Measurements from ENCODE around the gene PBX2. TPM values are rescaled to one million over a fixed set of nuclear protein-coding genes. Genes with fewer than 3 reads are reported as not detected.

PBX2 gene
- total and polyA plus RNA-seq, 4 donors = 1.5 to 52.5 (median 18.7) TPM

DNA sequence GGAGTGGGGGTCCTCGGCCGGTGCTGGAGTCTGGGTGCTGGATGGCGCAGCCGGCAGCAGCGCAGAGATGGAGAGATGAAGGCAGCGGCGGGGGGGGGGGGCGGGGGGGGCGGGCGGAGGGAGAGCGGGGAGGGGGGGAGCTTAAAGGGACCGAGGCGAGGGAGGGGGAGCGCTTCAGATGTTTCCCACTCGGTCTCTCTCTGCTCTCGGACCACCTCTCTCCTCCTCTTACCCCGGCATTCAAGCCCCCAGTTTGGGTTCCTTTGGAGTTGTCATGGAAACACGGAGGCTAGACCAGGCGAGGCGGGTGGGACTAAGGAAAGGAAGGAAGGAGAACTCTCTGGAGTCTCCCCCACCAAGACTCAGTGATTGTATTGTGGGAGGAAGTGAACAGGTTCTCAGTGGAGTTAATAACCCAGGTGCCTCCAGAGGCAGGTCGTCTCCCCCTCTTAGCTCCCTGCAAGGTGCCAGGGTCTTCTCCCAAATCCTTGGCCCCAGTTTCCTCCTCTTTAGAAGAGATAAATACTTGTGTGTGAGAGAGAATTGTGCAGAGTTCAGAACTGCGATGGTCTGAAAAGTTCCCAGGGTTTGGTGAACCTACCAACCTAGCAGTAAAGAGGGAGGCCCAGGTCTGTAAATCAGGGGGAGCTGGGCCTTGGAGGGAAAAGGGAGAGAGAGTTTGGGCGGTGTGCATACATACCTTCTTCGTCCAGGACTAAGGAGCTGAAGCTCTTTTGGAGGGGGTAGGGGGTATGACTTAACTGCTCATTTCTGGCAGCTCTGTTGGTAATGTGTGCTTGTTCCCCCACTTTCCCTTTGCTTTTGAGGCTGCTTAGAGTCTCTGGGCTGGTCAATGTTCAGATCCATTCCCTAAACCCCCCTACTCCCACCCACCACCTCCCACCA lies 37.9 kb downstream of the PBX2 start, which contains the start of gene PRRT1:
Gene PRRT1, minus strand, starts transcription at position 77 of the 906 bp plus-strand sequence. CDS start 112 bp downstream, outside the sequence.
- WGBS = 40% methylated on average over 21 of the region's 24 CpGs
- Histone ChIP-seq H3K9me3 (ENCODE audit: control insufficient read depth in 4 of 4, low read length in 3 of 4) (peaks cover 0 to 2% (median 0%) of the 10 kb centered on the region in 4 donors), H3K9ac (ENCODE audit: low read depth in 1 of 2, low read length in 2 of 2) (no peak within 1 kb of the TSS), H3K27ac (ENCODE audit: low read depth in 1 of 2, low read length in 2 of 2) (no peak within 1 kb of the TSS), H3K27me3 (ENCODE audit: control insufficient read depth in 4 of 4, insufficient read depth in 4 of 4, low read length in 3 of 4) (peaks cover 0 to 5% (median 0%) of the 10 kb centered on the region in 4 donors), H3K4me1 (ENCODE audit: control insufficient read depth in 4 of 4, insufficient read depth in 4 of 4, low read length in 3 of 4) (peaks cover 6 to 26% (median 13%) of the 10 kb centered on the region in 4 donors), H3K4me3 (ENCODE audit: low read depth in 1 of 3, low read length in 3 of 3) (no peak within 1 kb of the TSS), H3K36me3 (ENCODE audit: control insufficient read depth in 4 of 4, insufficient read depth in 3 of 4, low read depth in 1 of 4, low read length in 3 of 4) (peaks cover 0 to 5% (median 2%) of the 10 kb centered on the region in 4 donors)
- DNase-seq (ENCODE audit: low spot score) = no peak
- TF ChIP-seq TAF1 (conservative IDR thresholded peaks at IDR 0.05) (no peak), HNF4G (IDR thresholded peaks at IDR 0.05) (no peak), SP1 (IDR thresholded peaks at IDR 0.05) (no peak), EGR1 (IDR thresholded peaks at IDR 0.05; ENCODE audit: low read depth in 2 of 2) (no peak), RAD21 (IDR thresholded peaks at IDR 0.05) (no peak), RXRA (IDR thresholded peaks at IDR 0.05) (no peak), FOXA1 (IDR thresholded peaks at IDR 0.05) (no peak), GABPA (IDR thresholded peaks at IDR 0.05 in 1 of 2, conservative IDR thresholded peaks at IDR 0.05 in 1 of 2) (no peak), FOXA2 (IDR thresholded peaks at IDR 0.05) (no peak), HNF4A (conservative IDR thresholded peaks at IDR 0.05) (no peak), NR2F2 (IDR thresholded peaks at IDR 0.05) (no peak), JUND (IDR thresholded peaks at IDR 0.05) (no peak), YY1 (IDR thresholded peaks at IDR 0.05) (no peak)
- TF ChIP-seq, protein P1, sequence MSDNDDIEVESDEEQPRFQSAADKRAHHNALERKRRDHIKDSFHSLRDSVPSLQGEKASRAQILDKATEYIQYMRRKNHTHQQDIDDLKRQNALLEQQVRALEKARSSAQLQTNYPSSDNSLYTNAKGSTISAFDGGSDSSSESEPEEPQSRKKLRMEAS (IDR thresholded peaks at IDR 0.05) = no peak
- TF ChIP-seq, protein P2, sequence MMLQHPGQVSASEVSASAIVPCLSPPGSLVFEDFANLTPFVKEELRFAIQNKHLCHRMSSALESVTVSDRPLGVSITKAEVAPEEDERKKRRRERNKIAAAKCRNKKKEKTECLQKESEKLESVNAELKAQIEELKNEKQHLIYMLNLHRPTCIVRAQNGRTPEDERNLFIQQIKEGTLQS (IDR thresholded peaks at IDR 0.05) = no peak
- TF ChIP-seq, protein P3, sequence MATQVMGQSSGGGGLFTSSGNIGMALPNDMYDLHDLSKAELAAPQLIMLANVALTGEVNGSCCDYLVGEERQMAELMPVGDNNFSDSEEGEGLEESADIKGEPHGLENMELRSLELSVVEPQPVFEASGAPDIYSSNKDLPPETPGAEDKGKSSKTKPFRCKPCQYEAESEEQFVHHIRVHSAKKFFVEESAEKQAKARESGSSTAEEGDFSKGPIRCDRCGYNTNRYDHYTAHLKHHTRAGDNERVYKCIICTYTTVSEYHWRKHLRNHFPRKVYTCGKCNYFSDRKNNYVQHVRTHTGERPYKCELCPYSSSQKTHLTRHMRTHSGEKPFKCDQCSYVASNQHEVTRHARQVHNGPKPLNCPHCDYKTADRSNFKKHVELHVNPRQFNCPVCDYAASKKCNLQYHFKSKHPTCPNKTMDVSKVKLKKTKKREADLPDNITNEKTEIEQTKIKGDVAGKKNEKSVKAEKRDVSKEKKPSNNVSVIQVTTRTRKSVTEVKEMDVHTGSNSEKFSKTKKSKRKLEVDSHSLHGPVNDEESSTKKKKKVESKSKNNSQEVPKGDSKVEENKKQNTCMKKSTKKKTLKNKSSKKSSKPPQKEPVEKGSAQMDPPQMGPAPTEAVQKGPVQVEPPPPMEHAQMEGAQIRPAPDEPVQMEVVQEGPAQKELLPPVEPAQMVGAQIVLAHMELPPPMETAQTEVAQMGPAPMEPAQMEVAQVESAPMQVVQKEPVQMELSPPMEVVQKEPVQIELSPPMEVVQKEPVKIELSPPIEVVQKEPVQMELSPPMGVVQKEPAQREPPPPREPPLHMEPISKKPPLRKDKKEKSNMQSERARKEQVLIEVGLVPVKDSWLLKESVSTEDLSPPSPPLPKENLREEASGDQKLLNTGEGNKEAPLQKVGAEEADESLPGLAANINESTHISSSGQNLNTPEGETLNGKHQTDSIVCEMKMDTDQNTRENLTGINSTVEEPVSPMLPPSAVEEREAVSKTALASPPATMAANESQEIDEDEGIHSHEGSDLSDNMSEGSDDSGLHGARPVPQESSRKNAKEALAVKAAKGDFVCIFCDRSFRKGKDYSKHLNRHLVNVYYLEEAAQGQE (IDR thresholded peaks at IDR 0.05) = no peak
- TF ChIP-seq, protein P4, sequence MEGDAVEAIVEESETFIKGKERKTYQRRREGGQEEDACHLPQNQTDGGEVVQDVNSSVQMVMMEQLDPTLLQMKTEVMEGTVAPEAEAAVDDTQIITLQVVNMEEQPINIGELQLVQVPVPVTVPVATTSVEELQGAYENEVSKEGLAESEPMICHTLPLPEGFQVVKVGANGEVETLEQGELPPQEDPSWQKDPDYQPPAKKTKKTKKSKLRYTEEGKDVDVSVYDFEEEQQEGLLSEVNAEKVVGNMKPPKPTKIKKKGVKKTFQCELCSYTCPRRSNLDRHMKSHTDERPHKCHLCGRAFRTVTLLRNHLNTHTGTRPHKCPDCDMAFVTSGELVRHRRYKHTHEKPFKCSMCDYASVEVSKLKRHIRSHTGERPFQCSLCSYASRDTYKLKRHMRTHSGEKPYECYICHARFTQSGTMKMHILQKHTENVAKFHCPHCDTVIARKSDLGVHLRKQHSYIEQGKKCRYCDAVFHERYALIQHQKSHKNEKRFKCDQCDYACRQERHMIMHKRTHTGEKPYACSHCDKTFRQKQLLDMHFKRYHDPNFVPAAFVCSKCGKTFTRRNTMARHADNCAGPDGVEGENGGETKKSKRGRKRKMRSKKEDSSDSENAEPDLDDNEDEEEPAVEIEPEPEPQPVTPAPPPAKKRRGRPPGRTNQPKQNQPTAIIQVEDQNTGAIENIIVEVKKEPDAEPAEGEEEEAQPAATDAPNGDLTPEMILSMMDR (IDR thresholded peaks at IDR 0.05; ENCODE audit: low read depth, low read length, missing input control) = no peak
- TF ChIP-seq, protein P5, sequence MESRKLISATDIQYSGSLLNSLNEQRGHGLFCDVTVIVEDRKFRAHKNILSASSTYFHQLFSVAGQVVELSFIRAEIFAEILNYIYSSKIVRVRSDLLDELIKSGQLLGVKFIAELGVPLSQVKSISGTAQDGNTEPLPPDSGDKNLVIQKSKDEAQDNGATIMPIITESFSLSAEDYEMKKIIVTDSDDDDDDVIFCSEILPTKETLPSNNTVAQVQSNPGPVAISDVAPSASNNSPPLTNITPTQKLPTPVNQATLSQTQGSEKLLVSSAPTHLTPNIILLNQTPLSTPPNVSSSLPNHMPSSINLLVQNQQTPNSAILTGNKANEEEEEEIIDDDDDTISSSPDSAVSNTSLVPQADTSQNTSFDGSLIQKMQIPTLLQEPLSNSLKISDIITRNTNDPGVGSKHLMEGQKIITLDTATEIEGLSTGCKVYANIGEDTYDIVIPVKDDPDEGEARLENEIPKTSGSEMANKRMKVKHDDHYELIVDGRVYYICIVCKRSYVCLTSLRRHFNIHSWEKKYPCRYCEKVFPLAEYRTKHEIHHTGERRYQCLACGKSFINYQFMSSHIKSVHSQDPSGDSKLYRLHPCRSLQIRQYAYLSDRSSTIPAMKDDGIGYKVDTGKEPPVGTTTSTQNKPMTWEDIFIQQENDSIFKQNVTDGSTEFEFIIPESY (IDR thresholded peaks at IDR 0.05) = no peak
